Measurements from ENCODE around the gene UBTD2.

UBTD2 gene

GRCh38 chr5:172303162-172303561 is 19.6 kb upstream of the UBTD2 start:
- no peak for ATAC-seq
- no peak for TF ChIP-seq BACH2 (CRISPR knock-in tag; IDR thresholded peaks at IDR 0.05; ENCODE audit: borderline replicate concordance)
- TF ChIP-seq ZNF565 (CRISPR knock-in tag; conservative IDR thresholded peaks at IDR 0.05; ENCODE audit: low read depth), result no peak
- no peak for TF ChIP-seq TSHZ2 (CRISPR knock-in tag; IDR thresholded peaks at IDR 0.05)
- TF ChIP-seq RARB (CRISPR knock-in tag; IDR thresholded peaks at IDR 0.05), result no peak
- TF ChIP-seq POU6F1 (CRISPR knock-in tag; IDR thresholded peaks at IDR 0.05; ENCODE audit: borderline replicate concordance, low read depth), result no peak
- no peak for TF ChIP-seq ISL1 (CRISPR knock-in tag; IDR thresholded peaks at IDR 0.05)
- no peak for TF ChIP-seq GLIS3 (CRISPR knock-in tag; IDR thresholded peaks at IDR 0.05)
- TF ChIP-seq OSR1 (CRISPR knock-in tag; IDR thresholded peaks at IDR 0.05), result no peak
- TF ChIP-seq PPARA (CRISPR knock-in tag; IDR thresholded peaks at IDR 0.05; ENCODE audit: borderline replicate concordance), result no peak
- TF ChIP-seq ESRRG (CRISPR knock-in tag; IDR thresholded peaks at IDR 0.05), result no peak

GRCh38 chr5:172302047-172302710 is 18.6 kb upstream of the UBTD2 start:
- no peak for ATAC-seq

GRCh38 chr5:172299916-172300439 is 16.4 kb upstream of the UBTD2 start:
- ATAC-seq, result no peak
- TF ChIP-seq ZNF8 (CRISPR knock-in tag; IDR thresholded peaks at IDR 0.05) (no peak), TCF4 (CRISPR knock-in tag; IDR thresholded peaks at IDR 0.05; ENCODE audit: borderline replicate concordance) (no peak), ZNF565 (CRISPR knock-in tag; conservative IDR thresholded peaks at IDR 0.05; ENCODE audit: low read depth) (no peak), ESRRG (CRISPR knock-in tag; IDR thresholded peaks at IDR 0.05) (no peak), ZFP30 (CRISPR knock-in tag; IDR thresholded peaks at IDR 0.05) (no peak), GLIS3 (CRISPR knock-in tag; IDR thresholded peaks at IDR 0.05) (no peak), CREB5 (CRISPR knock-in tag; IDR thresholded peaks at IDR 0.05; ENCODE audit: low read depth) (no peak), SNAI2 (CRISPR knock-in tag; IDR thresholded peaks at IDR 0.05) (no peak), CSDC2 (CRISPR knock-in tag; IDR thresholded peaks at IDR 0.05) (no peak), PATZ1 (CRISPR knock-in tag; IDR thresholded peaks at IDR 0.05; ENCODE audit: borderline replicate concordance) (no peak), ZC3H10 (CRISPR knock-in tag; IDR thresholded peaks at IDR 0.05) (no peak), ARNTL (CRISPR knock-in tag; IDR thresholded peaks at IDR 0.05; ENCODE audit: borderline replicate concordance, low read depth) (no peak), BACH2 (CRISPR knock-in tag; IDR thresholded peaks at IDR 0.05; ENCODE audit: borderline replicate concordance) (no peak), ISL1 (CRISPR knock-in tag; IDR thresholded peaks at IDR 0.05) (no peak), RARB (CRISPR knock-in tag; IDR thresholded peaks at IDR 0.05) (no peak), TSHZ2 (CRISPR knock-in tag; IDR thresholded peaks at IDR 0.05) (no peak), POU6F1 (CRISPR knock-in tag; IDR thresholded peaks at IDR 0.05; ENCODE audit: borderline replicate concordance, low read depth) (no peak), ZNF70 (CRISPR knock-in tag; IDR thresholded peaks at IDR 0.05) (no peak), OSR1 (CRISPR knock-in tag; IDR thresholded peaks at IDR 0.05) (no peak), TOX (CRISPR knock-in tag; IDR thresholded peaks at IDR 0.05; ENCODE audit: borderline replicate concordance) (no peak)

More at GRCh38 chr5:172302047-172302710, 18.6 kb upstream of the UBTD2 start:
- no peak for TF ChIP-seq CSDC2 (CRISPR knock-in tag; IDR thresholded peaks at IDR 0.05)
- no peak for TF ChIP-seq ZNF8 (CRISPR knock-in tag; IDR thresholded peaks at IDR 0.05)
- TF ChIP-seq ESRRG (CRISPR knock-in tag; IDR thresholded peaks at IDR 0.05), result no peak
- TF ChIP-seq ZFP30 (CRISPR knock-in tag; IDR thresholded peaks at IDR 0.05), result no peak
- no peak for TF ChIP-seq OSR1 (CRISPR knock-in tag; IDR thresholded peaks at IDR 0.05)
- TF ChIP-seq GLIS3 (CRISPR knock-in tag; IDR thresholded peaks at IDR 0.05), result no peak
- no peak for TF ChIP-seq SNAI2 (CRISPR knock-in tag; IDR thresholded peaks at IDR 0.05)
